Activated CD4-positive, alpha-beta T cell treated with anti-CD3 and anti-CD28 coated beads, Interleukin-2, amount 50 U/mL, for 48 hours (primary cell): ENCODE data around the gene CHRNB4.

ENCODE experiments used
- DNase-seq, 2 experiments: peaks; one replicate each; pipeline ENCODE4 v3.0.0-alpha.2; 2020

Gene CHRNB4

GRCh38 chr15:78668987-78669386, 28.0 kb upstream of the CHRNB4 start:
- no peak for DNase-seq

- DNase-seq, result no peak
These were observed 26.7 kb upstream of the CHRNB4 start for GRCh38 chr15:78667578-78668236.

DNA sequence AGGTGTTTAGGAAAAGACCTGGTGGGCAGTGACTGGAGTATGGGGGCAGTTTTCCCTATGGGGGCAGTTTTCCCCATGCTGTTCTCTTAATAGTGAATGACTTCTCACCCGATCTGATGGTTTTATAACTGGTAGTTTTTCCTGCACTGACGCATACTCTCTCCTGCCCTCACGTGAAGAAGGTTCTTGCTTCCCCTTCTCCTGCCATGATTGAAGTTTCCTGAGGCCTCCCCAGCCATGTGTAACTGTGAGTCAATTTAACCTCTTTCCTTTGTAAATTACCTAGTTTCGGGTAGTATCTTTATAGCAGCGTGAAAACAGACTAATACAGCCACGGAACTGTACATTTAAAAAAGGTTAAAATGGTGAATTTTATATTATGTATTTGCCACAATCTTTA, 25.0 kb upstream of the CHRNB4 start:
- no peak for DNase-seq

DNA sequence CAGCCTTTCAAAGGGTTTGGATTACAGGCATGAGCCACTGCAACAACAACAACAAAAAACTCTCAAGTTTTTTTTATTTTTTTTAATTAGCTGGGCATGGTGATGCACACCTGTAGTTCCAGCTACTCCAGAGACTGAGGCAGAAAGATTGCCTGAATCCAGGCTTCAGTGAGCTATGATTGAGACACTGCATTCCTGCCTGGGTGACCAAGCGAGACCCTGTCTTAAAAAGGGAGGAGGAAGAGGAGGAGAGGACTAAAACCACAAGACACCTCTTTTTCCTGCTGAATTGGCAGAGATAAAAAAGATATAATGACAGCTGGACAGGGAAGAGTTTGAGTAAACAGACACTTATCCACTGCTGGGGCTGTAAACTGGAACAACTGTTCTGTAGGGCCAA, 22.7 kb upstream of the CHRNB4 start:
- no peak for DNase-seq

DNA sequence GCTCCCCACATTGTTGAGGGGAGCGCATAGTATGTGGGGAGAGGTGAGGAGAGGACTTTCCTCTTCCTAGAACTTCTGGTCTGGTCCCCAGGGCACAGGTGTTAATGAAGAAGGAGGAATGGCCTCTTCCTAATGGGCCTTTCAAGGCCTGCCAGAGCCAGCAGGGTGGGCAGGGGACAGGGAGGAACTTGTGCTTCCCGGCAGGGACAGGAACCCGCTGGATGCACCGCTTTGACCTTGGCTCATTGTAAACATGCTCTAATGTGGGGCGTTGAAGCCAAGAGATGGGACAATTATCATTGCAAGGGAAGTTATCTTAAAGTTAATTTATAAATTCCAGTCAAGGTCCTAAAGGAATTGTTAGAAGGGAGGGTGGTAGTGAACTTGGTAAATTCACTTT, 21.0 kb upstream of the CHRNB4 start:
- DNase-seq, result no peak

- DNase-seq, result no peak
These were observed 20.0 kb upstream of the CHRNB4 start for GRCh38 chr15:78661001-78661400.

GRCh38 chr15:78660584-78660983, 19.6 kb upstream of the CHRNB4 start:
- DNase-seq, result no peak

DNA sequence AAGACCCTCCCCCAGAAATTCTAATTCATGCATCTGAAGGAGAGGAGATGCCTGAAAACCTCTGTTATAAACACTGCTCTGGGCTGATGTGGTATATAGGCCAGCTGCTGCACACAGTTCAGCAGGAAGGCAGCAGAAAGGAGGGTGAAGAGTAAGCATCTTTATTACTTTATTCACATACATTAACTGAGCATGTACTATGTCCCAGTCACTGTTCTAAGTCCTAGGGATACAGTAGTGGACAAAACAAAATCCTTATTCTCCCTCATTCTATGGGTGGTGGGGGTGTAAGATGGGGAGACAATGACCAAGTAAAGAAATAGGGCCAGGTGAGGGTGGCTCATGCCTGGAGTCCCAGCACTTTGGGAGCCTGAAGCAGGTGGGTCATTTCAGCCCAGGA, 17.8 kb upstream of the CHRNB4 start:
- no peak for DNase-seq

DNA sequence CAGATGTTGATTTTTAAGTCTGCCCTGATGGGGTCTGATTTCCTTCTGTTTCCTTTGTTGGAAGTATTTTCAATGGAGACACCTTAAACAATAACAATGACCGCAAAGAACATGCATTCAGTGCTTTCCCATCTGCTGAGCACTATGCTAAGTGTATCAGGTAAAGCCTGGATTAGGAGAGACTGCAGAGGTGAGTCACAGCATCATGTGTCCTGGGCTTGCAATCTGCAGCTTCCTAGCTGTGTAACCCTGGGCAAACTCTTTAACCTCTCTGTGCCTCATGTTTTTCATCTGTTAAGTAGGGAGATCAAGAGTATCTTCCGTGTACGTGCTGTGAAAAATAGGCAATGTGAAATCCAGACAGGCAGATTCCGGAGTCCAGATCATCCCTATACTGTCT, 13.3 kb upstream of the CHRNB4 start:
- DNase-seq, result no peak

GRCh38 chr15:78651930-78652615, 11.1 kb upstream of the CHRNB4 start:
- no peak for DNase-seq

GRCh38 chr15:78651007-78651406, 10.0 kb upstream of the CHRNB4 start:
- DNase-seq, result no peak

DNA sequence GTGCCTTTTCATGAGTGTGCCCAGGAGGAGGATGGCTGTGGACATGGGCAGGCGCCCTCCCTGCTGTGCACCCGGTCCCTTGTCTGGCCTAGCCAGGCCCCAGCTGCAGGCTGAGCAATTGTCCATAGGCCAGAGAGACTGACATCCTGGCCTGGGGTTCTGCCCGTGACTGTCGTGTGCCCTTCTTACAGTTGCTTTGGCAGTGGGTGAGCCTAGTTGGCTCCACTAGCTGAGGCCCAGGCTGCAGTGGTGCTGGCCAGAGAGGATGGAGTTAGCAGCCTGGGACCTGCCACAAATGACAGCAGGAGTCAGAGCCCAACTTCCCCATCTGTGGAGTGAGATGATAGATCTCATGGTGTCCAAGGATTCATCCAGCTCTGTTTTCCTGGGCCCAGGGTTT, 9.0 kb upstream of the CHRNB4 start:
- no peak for DNase-seq

DNA sequence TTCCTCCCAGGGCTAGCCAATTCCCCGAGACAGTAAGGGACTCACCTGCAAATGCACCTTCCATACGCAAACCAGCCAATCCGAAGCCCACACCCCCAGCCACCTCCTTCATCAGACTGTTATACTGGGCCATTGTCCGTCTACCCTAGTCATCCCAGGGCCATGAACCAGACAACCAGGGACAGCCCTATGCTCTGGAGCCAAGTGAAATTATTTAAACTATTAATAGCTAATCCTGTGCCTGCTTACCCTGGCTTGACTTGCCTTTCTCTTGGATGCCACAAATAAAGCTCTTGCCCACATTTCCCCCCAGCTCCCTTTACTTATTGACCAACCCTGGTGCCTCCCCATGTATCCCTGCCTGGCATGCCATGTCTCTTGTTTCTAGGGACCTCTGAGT, 4.0 kb upstream of the CHRNB4 start:
- DNase-seq, result no peak

- no peak for DNase-seq
These were observed 1.3 kb upstream of the CHRNB4 start for GRCh38 chr15:78642331-78642730.

DNA sequence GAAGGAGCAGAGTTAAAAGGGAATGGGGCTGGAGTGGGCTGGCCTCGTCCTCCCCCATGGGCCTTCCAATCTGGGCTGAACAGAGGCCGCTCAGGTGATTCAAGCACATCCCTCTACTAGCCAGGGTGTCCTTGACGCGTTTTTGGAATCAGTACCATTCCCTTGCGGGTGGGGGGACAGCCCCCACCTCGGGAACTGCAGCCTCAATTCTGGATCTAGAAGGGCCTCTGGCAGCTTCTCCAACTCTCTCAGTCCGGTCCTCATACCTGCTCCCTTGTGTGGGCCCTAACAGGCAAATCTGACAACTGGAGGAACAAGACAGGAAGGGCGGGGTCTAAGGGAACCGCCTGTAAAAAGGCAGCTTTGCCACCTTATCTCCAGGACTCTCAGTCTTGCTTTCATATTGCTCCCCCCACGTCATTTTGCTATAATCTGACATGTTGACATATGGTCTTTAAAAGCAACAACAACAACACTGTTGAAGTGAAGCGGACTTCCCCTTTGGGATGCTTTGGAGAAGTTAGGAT, 802 bp upstream of the CHRNB4 start:
- no peak for DNase-seq

DNA sequence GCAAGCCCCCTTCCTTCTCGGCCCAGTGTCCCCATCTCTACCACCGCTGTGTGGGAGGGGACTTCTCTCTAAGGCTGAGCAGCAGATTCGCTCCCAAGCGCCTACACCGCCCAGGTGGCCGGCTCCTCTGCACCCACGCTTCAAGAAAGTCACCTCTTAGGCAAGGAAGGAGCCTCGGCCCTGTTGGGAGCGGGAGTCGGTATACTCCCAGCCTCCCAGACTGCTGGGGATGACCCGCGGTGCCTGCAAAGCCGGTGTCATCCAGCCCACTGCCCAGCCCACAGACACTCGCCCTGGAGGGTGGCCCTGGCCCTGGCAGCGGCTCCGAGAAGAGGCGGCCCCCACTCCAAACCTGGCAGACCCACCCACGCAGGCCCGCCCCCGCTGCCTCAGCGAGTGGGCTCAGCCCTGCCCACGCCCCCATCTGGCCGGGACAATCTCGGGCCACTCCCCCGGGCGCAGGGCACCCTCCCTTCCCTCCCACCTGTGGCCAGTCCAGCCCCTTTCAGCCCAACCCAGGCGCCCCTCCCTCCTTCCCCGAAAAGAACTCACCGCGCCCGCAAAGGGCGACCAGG, 396 bp downstream of the CHRNB4 start:
- peak in 1 of 2 experiments; percentile 7 for DNase-seq

DNA sequence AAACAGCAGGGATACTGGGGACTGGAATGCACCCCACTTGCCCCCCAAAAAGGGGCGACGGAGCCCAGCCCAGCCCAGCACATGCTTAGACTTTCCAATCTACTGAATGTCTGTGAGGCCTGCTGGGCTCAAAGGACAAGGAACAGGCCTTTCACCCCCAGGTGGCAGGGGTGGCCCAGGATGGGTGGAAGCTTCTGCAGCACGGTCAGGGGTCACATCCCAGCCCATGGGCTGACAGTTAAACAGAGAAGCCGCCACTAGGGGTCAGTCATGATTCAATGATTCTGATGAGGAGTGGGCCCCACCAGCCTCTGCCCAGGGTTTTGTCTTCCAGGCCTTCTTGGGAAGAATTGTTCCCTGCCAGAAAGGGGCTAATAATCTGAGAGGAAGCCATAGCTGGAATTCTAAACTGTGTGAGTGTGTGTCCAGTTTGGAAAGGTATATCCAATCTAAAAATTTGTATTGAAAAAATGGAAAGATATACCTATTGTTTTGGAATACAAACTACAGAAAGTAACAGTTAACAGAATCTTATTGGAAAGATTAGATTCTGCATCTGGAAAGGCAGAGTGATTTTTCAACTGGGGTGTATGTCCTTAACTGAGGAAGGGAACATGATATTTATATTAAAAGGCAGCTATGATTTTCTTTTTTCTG, 2.2 kb downstream of the CHRNB4 start:
- peak; percentile 54 to 70 for DNase-seq

GRCh38 chr15:78637776-78638435, 3.1 kb downstream of the CHRNB4 start:
- DNase-seq, result no peak

- no peak for DNase-seq
These were observed 4.6 kb downstream of the CHRNB4 start for GRCh38 chr15:78636378-78636859.

DNA sequence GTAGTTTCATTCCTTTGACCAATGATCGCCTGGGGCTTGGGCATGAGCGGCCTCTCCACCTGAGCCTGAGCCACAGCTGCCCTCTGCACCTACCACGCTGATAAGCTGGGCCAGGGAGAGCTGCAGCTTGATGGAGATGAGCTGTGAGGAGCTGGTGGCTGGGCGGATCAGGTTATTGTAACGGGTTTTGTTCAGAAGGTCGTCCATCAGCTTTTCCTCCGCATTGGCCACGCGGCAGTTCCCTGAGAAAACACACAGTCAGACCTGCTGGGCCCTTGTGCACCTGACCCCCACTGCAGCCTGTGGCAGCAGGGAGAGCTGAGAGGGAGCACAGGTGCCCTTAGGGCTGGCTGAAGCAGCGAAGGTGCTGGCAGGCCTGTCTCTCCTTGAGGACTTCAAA, 5.7 kb downstream of the CHRNB4 start:
- no peak for DNase-seq

DNA sequence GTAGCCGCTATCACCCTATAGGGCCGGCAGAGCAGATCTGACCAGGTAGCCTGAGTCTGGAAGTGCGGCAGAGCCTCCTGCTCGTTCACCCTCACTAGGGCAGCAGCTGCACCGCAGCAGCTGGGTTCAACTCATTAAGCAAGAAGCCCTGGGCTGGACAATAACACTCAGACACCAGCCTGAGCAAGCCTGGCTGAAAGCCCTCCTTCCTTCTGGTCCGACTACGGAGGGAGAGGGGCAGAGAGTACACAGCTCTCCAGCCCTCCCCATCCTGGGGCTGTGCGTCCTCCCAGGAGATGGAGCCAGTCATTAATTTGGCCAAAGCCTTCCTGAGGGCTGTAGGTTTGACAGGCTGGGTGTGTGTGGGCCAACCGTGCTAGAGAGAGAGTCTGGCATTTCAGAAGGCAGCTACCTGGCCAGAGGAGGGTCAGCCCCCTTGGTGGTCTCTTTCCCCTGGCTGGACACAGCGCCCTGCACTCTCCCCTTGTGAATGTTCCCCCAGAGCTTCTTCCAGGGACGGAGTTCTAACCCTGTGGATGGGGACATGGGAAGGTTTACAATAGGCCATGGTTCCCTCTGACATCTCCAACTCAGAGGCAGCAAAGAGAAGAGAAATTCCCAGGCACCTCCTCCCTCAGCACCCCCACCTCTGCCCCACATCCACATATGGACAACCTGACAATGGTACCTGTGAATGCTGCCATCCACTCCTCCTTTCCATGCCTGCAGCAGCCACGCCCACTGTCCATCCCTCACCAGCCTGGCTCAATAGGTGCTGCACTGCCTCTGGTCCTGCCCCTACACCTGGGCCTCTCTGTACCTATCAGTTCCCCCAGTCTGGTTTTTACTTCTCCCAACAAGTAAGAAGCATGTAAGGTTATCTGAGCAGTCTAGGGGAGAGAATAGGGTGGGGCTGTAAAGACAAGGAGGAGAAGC, 6.5 kb downstream of the CHRNB4 start:
- no peak for DNase-seq

GRCh38 chr15:78633348-78633747, 7.7 kb downstream of the CHRNB4 start:
- no peak for DNase-seq
